Occipital lobe (tissue), 2 donors: ENCODE measurements around the gene TNFAIP3. TPM values are rescaled to one million over a fixed set of nuclear protein-coding genes. Genes with fewer than 3 reads are reported as not detected.
"Not testable (repeated sequence)": the region's sequence is repeated elsewhere in the genome, so short reads cannot be mapped to it uniquely, and the experiment has no call there.

ENCODE experiments used
- DNase-seq: peaks from one replicate; lab custom pipeline; 2025; lab: John Stamatoyannopoulos, UW
- total RNA-seq: library from RNA; depleted of rRNA; stranded (reverse); fragments of >200 nt; gene quantifications from one replicate; pipeline ENCODE4 v1.2.3, GENCODE V29; 2014

Gene TNFAIP3
- total RNA-seq, 1 donor from 2014 or later, result 0.78 TPM

DNA sequence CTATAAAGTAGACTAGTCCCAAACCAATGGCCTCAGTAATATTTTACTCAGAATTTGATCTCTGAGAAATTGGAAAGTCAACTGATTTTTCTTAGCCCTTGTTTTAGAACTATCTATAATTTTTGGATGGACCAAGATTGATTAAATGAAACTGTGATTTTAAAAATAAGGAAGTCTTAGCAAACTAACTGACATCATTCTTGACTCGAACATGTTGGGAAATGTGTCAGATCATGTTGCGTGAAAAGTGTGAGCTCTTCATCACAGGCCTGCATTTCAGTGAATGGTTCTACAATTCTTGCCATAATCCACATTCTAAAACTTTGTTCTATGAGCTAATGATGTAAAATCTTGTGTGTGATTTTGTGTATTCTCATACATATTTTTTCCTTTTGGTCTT, 11.0 kb downstream of the TNFAIP3 start:
- no peak for DNase-seq

DNA sequence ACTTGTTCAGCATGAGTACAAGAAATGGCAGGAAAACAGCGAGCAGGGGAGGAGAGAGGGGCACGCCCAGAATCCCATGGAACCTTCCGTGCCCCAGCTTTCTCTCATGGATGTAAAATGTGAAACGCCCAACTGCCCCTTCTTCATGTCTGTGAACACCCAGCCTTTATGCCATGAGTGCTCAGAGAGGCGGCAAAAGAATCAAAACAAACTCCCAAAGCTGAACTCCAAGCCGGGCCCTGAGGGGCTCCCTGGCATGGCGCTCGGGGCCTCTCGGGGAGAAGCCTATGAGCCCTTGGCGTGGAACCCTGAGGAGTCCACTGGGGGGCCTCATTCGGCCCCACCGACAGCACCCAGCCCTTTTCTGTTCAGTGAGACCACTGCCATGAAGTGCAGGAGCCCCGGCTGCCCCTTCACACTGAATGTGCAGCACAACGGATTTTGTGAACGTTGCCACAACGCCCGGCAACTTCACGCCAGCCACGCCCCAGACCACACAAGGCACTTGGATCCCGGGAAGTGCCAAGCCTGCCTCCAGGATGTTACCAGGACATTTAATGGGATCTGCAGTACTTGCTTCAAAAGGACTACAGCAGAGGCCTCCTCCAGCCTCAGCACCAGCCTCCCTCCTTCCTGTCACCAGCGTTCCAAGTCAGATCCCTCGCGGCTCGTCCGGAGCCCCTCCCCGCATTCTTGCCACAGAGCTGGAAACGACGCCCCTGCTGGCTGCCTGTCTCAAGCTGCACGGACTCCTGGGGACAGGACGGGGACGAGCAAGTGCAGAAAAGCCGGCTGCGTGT, 11.6 kb downstream of the TNFAIP3 start:
- no peak for DNase-seq

DNA sequence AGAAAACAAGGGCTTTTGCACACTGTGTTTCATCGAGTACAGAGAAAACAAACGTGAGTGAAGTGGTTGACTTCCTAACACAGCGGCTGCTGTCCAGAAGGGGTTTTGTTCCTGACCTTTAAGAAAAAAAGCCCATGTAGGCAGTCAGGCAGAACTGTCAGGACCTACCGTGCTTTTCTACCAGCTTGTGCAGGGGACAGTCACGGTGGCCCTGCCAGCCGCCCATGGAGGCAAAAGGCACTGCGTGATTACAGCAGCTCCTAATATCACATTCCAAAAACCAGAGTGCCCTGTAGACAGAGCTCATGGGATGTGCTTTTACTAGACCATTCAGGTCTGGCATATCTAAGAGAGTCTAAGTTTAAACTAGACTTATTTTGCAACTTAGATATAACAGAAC, 12.2 kb downstream of the TNFAIP3 start:
- DNase-seq, result no peak

DNA sequence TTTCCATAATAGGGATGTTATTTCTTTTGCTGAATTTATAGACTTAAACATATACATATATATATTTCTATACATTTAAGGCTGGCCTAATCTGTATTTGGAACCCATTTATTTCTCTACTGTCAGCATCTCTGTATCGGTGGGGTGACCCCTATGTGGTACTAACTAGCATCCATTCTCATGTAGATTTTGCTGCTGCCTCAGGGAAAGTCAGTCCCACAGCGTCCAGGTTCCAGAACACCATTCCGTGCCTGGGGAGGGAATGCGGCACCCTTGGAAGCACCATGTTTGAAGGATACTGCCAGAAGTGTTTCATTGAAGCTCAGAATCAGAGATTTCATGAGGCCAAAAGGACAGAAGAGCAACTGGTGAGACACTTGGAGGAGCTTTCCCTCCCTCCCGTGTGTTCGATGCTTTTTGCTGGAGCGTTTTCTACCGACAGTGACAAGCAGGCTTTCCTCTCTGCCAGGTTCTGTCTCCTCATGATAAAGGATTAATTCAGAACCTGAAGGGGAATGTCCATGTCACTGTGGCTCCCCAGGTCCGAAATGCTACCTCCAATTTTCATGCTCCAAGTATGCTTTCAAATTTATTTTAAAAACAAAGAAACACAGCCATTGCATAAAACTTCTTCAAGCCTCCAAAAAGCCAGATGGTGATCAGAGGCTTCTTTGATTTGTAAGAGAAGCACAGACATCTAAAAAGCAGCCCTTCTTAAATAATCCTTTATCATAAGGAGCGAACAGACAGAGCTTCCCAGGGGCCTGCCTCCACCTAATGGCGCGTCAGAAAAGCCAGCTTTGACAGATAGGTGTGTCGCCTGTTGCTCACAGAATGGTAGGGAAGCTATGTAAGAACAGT, 13.1 kb downstream of the TNFAIP3 start:
- DNase-seq, result no peak

DNA sequence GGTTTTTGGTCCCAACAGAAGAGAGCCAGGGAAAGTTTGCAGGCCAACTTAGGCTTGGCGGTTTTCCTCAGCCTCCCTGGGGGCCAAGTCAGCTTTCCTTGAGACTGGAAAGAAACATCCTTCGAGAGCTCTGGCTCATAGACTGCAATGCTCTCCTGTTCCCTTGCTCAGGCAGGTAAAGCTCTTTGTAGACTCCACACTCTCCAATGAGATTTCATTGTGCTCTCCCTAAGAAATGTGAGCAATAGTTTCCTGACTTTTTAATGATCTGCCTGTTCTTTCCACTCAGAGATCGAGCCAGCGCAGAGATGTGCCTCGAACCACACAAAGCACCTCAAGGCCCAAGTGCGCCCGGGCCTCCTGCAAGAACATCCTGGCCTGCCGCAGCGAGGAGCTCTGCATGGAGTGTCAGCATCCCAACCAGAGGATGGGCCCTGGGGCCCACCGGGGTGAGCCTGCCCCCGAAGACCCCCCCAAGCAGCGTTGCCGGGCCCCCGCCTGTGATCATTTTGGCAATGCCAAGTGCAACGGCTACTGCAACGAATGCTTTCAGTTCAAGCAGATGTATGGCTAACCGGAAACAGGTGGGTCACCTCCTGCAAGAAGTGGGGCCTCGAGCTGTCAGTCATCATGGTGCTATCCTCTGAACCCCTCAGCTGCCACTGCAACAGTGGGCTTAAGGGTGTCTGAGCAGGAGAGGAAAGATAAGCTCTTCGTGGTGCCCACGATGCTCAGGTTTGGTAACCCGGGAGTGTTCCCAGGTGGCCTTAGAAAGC, 13.9 kb downstream of the TNFAIP3 start:
- DNase-seq, result no peak

DNA sequence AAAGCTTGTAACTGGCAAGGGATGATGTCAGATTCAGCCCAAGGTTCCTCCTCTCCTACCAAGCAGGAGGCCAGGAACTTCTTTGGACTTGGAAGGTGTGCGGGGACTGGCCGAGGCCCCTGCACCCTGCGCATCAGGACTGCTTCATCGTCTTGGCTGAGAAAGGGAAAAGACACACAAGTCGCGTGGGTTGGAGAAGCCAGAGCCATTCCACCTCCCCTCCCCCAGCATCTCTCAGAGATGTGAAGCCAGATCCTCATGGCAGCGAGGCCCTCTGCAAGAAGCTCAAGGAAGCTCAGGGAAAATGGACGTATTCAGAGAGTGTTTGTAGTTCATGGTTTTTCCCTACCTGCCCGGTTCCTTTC, 14.4 kb downstream of the TNFAIP3 start:
- DNase-seq, result no peak

DNA sequence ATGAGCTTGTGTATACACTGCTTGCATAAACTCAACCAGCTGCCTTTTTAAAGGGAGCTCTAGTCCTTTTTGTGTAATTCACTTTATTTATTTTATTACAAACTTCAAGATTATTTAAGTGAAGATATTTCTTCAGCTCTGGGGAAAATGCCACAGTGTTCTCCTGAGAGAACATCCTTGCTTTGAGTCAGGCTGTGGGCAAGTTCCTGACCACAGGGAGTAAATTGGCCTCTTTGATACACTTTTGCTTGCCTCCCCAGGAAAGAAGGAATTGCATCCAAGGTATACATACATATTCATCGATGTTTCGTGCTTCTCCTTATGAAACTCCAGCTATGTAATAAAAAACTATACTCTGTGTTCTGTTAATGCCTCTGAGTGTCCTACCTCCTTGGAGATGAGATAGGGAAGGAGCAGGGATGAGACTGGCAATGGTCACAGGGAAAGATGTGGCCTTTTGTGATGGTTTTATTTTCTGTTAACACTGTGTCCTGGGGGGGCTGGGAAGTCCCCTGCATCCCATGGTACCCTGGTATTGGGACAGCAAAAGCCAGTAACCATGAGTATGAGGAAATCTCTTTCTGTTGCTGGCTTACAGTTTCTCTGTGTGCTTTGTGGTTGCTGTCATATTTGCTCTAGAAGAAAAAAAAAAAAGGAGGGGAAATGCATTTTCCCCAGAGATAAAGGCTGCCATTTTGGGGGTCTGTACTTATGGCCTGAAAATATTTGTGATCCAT, 15.3 kb downstream of the TNFAIP3 start:
- no peak for DNase-seq

DNA sequence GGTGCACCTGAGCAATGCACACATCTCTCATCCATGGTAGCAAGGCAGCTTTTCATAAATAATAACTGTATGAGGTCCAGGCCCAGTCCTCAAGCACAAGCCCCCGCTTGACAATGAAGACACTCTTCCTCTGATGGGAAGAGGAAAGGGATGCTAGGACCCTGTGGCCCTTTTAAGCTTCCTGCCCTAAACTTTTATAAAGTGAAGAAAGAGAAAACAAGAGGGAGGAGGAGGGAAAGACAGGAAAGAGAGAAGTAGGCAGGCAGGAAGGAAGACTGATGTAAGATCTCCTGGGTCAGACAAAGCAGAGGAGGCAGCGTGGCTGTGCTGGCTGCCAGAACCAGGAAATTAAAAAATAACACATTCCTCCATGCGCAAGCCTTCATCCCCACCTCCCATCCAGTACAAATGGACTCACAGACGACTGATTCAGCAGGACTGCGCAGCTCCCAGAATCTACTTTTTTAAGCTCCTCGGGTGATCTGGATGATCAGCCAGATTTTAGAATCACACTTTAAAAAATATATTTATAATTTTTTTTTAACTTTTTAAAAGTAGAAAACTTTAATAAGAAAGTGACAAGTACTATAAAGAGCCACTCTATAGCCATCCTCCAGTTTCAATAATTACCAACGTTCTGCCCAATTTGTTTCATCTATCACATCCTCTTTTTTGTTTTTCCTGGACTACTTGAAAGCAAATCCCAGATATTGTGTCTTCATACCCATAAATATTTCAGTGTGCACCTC, 16.5 kb downstream of the TNFAIP3 start:
- DNase-seq, result no peak

DNA sequence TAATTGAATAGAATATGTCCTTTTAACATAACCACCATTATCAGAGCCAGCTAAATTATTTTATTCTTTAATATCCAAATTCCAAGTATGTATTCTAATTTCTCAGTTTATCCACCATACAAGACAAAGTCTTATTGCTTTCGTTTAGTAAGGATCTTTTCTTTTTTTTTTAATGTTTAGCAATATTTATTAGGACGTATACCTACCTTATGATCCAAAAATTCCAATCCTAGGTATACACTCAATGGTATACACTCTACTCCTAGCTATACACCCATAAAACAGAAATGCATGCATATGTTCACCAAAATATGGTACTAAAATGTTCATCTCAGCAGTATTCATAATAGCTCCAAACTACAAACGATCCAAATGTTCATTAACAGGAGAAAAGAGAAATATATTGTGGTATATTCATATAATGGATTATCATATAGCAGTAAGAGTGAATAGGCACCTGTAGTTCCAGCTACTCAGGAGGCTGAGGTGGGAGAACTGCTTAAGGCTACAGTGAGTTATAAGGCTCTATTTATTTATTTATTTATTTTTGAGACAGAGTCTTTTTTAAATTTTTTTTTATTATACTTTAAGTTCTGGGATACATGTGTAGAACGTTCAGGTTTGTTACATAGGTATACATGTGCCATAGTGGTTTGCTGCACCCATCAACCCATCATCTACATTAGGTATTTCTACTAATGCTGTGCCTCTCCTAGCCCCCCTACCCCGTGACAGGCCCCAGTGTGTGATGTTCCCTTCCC, 17.3 kb downstream of the TNFAIP3 start:
- no peak for DNase-seq

DNA sequence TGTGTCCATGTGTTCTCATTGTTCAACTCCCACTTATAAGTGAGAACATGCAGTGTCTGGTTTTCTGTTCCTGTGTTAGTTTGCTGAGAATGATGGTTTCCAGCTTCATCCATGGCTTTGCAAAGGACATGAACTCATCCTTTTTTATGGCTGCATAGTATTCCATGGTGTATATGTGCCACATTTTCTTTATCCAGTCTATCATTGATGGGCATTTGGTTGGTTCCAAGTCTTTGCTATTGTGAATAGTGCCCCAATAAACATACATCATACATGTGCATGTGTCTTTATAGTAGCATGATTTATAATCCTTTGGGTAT, 17.8 kb downstream of the TNFAIP3 start:
- not testable (repeated sequence) for DNase-seq

DNA sequence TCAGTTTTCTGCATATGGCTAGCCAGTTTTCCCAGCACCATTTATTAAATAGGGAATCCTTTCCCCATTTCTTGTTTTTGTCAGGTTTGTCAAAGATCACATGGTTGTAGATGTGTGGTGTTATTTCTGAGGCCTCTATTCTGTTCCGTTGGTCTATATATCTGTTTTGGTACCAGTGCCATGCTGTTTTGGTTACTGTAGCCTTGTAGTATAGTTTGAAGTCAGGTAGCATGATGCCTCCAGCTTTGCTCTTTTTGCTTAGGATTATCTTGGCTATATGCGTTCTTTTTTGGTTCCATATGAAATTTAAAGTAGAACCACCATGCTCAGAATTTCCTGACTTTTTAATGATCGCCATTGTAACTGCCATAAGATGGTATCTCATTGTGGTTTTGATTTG, 19.2 kb downstream of the TNFAIP3 start:
- not testable (repeated sequence) for DNase-seq

DNA sequence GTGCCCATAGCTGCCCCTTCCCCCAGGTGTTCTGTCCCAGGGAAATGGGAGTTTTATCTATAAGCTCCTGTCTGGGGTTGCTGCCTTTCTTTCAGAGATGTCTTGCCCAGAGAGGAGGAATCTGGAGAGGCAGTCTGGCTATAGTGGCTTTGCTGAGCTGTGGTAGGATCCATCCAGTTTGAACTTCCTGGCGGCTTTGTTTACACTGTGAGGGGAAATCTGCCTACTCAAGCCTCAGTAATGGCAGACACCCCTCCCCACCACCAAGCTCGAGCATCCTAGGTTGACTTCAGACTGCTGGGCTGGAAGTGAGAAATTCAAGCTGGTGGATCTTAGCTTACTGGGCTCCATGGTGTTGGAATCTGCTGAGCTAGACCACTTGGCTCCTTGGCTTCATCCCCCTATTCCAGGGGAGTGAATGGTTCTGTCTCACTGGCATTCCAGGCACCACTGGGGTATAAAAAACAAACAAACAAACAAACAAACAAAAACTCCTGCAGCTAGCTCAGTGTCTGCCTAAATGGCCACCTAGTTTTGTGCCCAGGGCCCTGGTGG, 24.0 kb downstream of the TNFAIP3 start:
- DNase-seq, result no peak

DNA sequence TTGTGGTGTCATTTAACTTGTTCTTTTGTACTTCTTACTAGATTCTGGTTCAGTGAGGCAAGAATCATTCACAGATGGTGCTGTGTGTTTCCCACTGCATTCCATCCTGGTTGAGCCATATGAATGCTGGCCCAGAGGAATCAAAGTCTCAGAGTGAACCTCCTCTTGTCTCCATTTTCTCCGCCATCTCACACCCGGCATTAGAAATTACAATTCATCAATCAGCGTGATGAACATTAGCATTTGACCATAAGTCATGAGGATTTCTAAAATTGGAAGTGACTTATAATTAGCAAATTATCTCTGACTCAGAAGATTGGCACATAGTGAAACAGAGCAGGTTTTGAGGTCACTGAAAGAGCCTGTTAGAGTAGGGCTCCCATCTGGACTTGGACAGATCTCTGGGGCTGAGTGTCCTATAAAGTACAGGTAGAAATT, 25.2 kb downstream of the TNFAIP3 start:
- DNase-seq, result no peak

DNA sequence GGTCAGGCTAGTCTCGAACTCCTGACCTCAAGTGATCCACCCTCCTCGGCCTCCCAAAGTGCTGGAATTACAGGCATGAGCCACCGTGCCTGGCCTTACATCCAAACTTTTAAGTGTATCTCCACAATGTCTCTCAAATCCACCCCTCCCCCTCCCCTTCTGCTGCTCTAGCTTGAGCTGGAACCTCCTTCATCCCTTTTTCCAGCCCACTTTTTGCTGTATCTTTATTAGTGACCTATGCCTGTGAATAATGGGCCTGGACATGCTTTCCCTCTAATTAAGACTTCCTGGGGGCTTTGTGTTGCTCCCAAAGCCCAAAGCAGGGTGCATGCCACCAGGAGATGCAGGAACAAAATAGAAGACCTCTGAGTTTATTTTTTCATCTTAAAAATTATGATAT, 26.1 kb downstream of the TNFAIP3 start:
- DNase-seq, result no peak

DNA sequence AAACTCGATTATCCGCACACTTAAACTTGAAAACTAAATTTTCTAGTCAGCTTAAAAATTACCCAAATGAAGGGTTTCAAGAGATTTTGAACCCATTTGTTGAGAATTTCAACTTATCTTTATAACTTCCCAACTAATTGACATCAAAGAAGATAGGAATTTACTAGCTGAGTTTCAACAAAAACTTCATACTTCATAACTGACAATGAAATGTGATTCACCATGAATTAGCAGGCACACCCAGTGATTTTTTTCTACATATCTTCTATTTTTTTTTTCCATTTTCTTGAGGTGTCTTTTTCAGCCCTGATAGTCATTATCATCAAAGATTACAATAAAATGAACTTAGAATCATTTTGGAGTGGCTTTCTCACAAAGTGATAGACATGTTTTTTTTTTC, 26.7 kb downstream of the TNFAIP3 start:
- DNase-seq, result no peak

DNA sequence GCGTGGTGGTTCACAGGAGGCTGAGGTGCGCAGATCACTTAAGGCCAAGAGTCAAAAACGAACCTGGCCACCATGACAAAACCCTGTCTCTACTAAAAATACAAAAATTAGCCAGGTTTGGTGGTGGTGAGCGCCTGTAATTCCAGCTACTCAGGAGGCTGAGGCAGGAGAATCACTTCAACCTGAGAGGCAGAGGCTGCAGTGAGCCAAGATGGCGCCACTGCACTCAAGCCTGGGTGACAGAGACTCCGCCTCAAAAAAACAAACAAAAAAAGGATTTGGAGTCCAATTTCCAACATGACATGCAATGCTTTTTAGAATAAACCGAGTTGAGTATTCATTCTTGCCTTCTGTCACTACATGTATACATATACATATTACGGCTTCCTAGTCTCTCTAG, 27.3 kb downstream of the TNFAIP3 start:
- DNase-seq, result not testable (repeated sequence)

DNA sequence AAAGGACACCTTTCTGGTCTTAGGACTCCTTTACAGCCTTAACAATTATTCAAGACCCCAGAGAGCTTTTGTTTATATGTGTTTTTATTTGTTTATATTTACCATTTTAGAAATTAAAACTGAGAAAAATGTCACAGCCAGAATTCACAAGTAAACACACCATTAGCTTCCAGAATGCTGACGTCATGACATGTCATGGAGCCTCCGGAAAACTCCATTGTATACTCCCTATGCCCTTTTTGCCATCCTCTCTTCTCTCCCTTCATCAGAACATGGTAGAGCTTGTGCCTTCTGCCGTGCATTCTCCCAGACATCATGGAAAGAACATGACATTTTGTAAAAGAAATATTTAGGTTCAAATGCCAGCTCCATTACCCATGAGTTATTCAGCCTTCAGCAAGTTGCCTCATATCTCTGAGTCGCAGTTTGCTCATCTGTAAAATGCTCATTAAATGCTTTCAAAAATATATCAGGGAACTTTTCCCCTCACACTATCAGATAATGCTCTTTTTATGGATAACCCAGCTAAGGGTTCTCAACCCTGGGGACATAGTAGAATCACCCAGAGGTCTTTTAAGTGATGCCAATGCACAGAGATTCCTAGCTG, 27.8 kb downstream of the TNFAIP3 start:
- no peak for DNase-seq

DNA sequence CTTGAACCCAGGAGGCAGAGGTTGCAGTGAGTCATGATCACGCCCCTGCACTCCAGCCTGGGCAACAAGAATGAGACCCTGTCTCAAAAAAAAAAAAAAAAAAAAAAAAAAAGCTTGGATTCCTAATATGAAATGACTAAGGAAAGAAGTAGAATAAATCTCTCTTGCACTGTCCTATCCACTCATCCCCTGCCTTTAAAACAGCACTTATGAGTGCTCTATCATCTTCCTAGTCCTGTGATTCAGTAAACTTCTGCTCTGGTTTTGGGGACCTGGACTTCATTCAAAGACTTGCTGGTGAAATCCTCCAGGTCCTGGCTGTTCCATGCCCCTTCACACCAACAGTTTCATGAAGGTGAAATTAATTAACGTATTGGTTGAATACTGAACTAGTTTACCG, 29.6 kb downstream of the TNFAIP3 start:
- no peak for DNase-seq

DNA sequence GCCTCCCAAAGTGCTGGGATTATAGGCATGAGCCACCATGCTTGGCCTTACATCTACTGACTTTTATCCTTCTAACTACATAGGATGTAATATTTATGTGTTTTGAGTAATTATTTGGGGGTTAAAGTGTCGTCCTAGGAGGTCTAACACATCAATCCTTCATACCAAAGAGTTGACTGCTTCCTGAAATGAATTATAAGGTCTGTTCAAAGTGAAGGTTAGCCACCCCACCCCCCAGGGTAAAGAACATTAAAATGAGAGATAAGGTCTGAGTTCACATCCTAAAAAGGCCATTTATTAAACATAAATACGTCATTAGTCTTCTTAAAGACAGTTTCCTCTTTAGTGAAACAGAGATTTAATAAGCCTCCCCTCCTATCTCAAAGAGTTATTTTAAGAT, 33.8 kb downstream of the TNFAIP3 start:
- no peak for DNase-seq
